ENCODE results near the gene C2orf76. TPM values are rescaled to one million over a fixed set of nuclear protein-coding genes. Genes with fewer than 3 reads are reported as not detected.

The C2orf76 gene
- polyA plus RNA-seq, 1 of the 3 experiments (the other 2 are of a cell fraction): 6.0 TPM

GRCh38 chr2:119383410-119384140, 16.9 kb upstream of the C2orf76 start:
- H3K9me2 ChIP-seq: no peaks in the 10 kb centered on the region
- H3K9ac ChIP-seq: no peak overlapping the region
- peaks cover 0 to 18% of the 10 kb centered on the region in 2 experiments; a peak in 2 of 4 replicates for H3K4me1 ChIP-seq (ENCODE audit: control insufficient read depth in 1 of 2, insufficient read depth in 2 of 2, low read depth in 1 of 2, low read length in 1 of 2)
- TF ChIP-seq GATA2 (CRISPR knock-in tag; IDR thresholded peaks at IDR 0.05): peak; percentile 26
- TF ChIP-seq TCF12 (IDR thresholded peaks at IDR 0.05): no peak
- TF ChIP-seq, protein P1, sequence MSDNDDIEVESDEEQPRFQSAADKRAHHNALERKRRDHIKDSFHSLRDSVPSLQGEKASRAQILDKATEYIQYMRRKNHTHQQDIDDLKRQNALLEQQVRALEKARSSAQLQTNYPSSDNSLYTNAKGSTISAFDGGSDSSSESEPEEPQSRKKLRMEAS (IDR thresholded peaks at IDR 0.05; ENCODE audit: low read depth): no peak
- TF ChIP-seq EP300 (IDR thresholded peaks at IDR 0.05; ENCODE audit: borderline replicate concordance in 1 of 2, low read depth in 1 of 2, low read length in 1 of 2): peak in 1 of 2 experiments; percentile 10; a peak in 1 of 4 replicates
- H3F3A ChIP-seq (replicated peaks; ENCODE audit: insufficient read depth): no peaks in the 10 kb centered on the region
- WGBS (ENCODE audit: low lambda C conversion rate): 60% methylated on average over 5 of the region's 6 CpGs
- H3K9me3 ChIP-seq: no peaks in the 10 kb centered on the region
- no peak overlapping the region for H3K4me3 ChIP-seq (ENCODE audit: low read depth in 2 of 2, low read length in 1 of 2)
- H3K79me2 ChIP-seq (ENCODE audit: insufficient read depth): no peaks in the 10 kb centered on the region
- H3K27me3 ChIP-seq (ENCODE audit: insufficient read depth): no peaks in the 10 kb centered on the region
- ChIA-PET POLR2A (no interaction called here), CTCF (interaction anchor here (1.6 kb wide), 1 partner anchor 93 kb away, joined by 5 read pairs; no protein-coding TSS in a partner anchor)
- no peak overlapping the region for H2AFZ ChIP-seq (ENCODE audit: low read depth)
- no peak overlapping the region for H3K4me2 ChIP-seq
- peak overlapping the region in 1 of 2 experiments; percentile 35; a peak in 1 of 4 replicates for H3K27ac ChIP-seq (ENCODE audit: low read depth in 2 of 2, low read length in 1 of 2)
- H4K20me1 ChIP-seq (ENCODE audit: insufficient read depth): no peaks in the 10 kb centered on the region
- no peak for DNase-seq
- no peaks in the 10 kb centered on the region for H3K36me3 ChIP-seq (replicated peaks in 1 of 2; ENCODE audit: control insufficient read depth in 1 of 2, insufficient read depth in 2 of 2, low read length in 1 of 2)

DNA sequence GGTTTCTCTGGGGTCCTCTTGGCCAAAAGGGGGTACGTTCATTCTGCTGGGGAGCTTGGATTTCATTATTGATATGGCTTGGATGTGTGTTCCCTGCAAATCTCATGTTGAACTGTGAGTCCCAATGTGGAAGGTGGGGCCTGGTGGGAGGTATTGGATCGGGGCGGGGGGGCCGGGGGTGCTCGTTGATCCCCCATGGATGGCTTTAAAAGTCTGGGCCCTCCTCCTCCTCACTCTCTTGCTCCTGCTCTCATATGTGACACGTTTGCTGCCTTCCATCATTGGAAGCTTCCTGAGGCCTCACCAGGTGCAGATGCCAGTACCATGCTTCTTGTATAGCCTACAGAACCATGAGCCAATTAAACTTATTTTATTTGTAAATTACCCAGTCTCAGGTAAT, 11.9 kb upstream of the C2orf76 start:
- 43% methylated on average over 5 of the region's 6 CpGs for WGBS (ENCODE audit: low lambda C conversion rate)
- Histone ChIP-seq H4K20me1 (ENCODE audit: insufficient read depth) (no peaks in the 10 kb centered on the region), H3K27me3 (ENCODE audit: insufficient read depth) (no peaks in the 10 kb centered on the region), H3K9ac (no peak overlapping the region), H3K4me1 (ENCODE audit: control insufficient read depth in 1 of 2, insufficient read depth in 2 of 2, low read depth in 1 of 2, low read length in 1 of 2) (peaks cover 0 to 7% of the 10 kb centered on the region in 2 experiments; a peak in 1 of 4 replicates), H3K4me2 (no peak overlapping the region), H3K36me3 (replicated peaks in 1 of 2; ENCODE audit: control insufficient read depth in 1 of 2, insufficient read depth in 2 of 2, low read length in 1 of 2) (peaks cover under 1 to 7% of the 10 kb centered on the region in 2 experiments), H3F3A (replicated peaks; ENCODE audit: insufficient read depth) (no peaks in the 10 kb centered on the region), H3K79me2 (ENCODE audit: insufficient read depth) (no peaks in the 10 kb centered on the region), H3K9me2 (no peaks in the 10 kb centered on the region), H2AFZ (ENCODE audit: low read depth) (no peak overlapping the region), H3K9me3 (no peaks in the 10 kb centered on the region), H3K4me3 (ENCODE audit: low read depth in 2 of 2, low read length in 1 of 2) (no peak overlapping the region), H3K27ac (ENCODE audit: low read depth in 2 of 2, low read length in 1 of 2) (no peak overlapping the region)
- no peak for DNase-seq
- no peak for TF ChIP-seq RXRA (IDR thresholded peaks at IDR 0.05; ENCODE audit: borderline replicate concordance, low read depth)
- TF ChIP-seq TCF12 (IDR thresholded peaks at IDR 0.05): no peak
- no peak for TF ChIP-seq JUND (IDR thresholded peaks at IDR 0.05)
- no peak for TF ChIP-seq USF1 (IDR thresholded peaks at IDR 0.05; ENCODE audit: borderline replicate concordance, low read depth)
- no peak for TF ChIP-seq YY1 (IDR thresholded peaks at IDR 0.05; ENCODE audit: low read depth)
- no peak for TF ChIP-seq TEAD4 (IDR thresholded peaks at IDR 0.05; ENCODE audit: borderline replicate concordance, insufficient read depth)
- no peak for TF ChIP-seq NFIC (IDR thresholded peaks at IDR 0.05; ENCODE audit: borderline replicate concordance)
- no peak for TF ChIP-seq FOSL2 (IDR thresholded peaks at IDR 0.05; ENCODE audit: borderline replicate concordance, low read depth)
- TF ChIP-seq GABPA (IDR thresholded peaks at IDR 0.05; ENCODE audit: low read depth): no peak
- TF ChIP-seq, protein P2, sequence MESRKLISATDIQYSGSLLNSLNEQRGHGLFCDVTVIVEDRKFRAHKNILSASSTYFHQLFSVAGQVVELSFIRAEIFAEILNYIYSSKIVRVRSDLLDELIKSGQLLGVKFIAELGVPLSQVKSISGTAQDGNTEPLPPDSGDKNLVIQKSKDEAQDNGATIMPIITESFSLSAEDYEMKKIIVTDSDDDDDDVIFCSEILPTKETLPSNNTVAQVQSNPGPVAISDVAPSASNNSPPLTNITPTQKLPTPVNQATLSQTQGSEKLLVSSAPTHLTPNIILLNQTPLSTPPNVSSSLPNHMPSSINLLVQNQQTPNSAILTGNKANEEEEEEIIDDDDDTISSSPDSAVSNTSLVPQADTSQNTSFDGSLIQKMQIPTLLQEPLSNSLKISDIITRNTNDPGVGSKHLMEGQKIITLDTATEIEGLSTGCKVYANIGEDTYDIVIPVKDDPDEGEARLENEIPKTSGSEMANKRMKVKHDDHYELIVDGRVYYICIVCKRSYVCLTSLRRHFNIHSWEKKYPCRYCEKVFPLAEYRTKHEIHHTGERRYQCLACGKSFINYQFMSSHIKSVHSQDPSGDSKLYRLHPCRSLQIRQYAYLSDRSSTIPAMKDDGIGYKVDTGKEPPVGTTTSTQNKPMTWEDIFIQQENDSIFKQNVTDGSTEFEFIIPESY (IDR thresholded peaks at IDR 0.05; ENCODE audit: borderline replicate concordance, low read depth): no peak
- no peak for TF ChIP-seq FOXJ3 (CRISPR knock-in tag; IDR thresholded peaks at IDR 0.05)
- no peak for TF ChIP-seq IRF3 (IDR thresholded peaks at IDR 0.05; ENCODE audit: low read depth, low read length)
- TF ChIP-seq MEF2A (IDR thresholded peaks at IDR 0.05; ENCODE audit: borderline replicate concordance, low read depth): no peak
- no peak for TF ChIP-seq RFX5 (IDR thresholded peaks at IDR 0.05; ENCODE audit: low read length)
- no peak for TF ChIP-seq SMC3 (IDR thresholded peaks at IDR 0.05; ENCODE audit: low read depth, low read length)
- TF ChIP-seq, protein P1 (IDR thresholded peaks at IDR 0.05; ENCODE audit: low read depth): no peak
- TF ChIP-seq RAD21 (IDR thresholded peaks at IDR 0.05; ENCODE audit: low read length): no peak
- no peak for TF ChIP-seq ELF1 (IDR thresholded peaks at IDR 0.05)
- no peak for TF ChIP-seq RCOR1 (IDR thresholded peaks at IDR 0.05; ENCODE audit: low read length)
- ChIA-PET POLR2A (no interaction called here), CTCF (no interaction called here)
